Activated CD4-positive, alpha-beta T cell treated with anti-CD3 and anti-CD28 coated beads, Interleukin-2, amount 50 U/mL, for 48 hours (primary cell): ENCODE measurements around the gene MAGEA6.

ENCODE experiments used
- DNase-seq, 2 experiments: peaks; one replicate each; pipeline ENCODE4 v3.0.0-alpha.2; 2020

Gene MAGEA6

GRCh38 chrX:152733261-152733975 is 36.1 kb downstream of the MAGEA6 start, which contains the start of the genes CSAG1 and MAGEA12:
Gene CSAG1, minus strand, starts transcription at chrX:152733721. Its CDS starts 1,261 bp downstream, at chrX:152732460.
Gene MAGEA12, plus strand, starts transcription at chrX:152733757. Its CDS starts 2,405 bp downstream, at chrX:152736162.
- no peak for DNase-seq

GRCh38 chrX:152725409-152725808 is 44.1 kb downstream of the MAGEA6 start:
- no peak for DNase-seq
